K562 (cell line): ENCODE measurements around the gene ERCC1. TPM values are rescaled to one million over a fixed set of nuclear protein-coding genes. Genes with fewer than 3 reads are reported as not detected.

ENCODE experiments used
- ARID2 ChIP-seq: fragments of 450-650 bp; IDR thresholded peaks from 2 replicates; pipeline ENCODE4 v1.6.1; 2017; ENCODE audit warnings: antibody characterized with exemption, mild to moderate bottlenecking
- ASH1L ChIP-seq: fragments of 450-650 bp; IDR thresholded peaks from 2 replicates; pipeline ENCODE4 v1.6.1; 2018; ENCODE audit warnings: borderline replicate concordance, mild to moderate bottlenecking, low read depth; ENCODE audit not compliant: partially characterized antibody
- CBFA2T2 ChIP-seq: fragments of 450-650 bp; conservative IDR thresholded peaks from 2 replicates; pipeline ENCODE4 v1.6.1; 2017; ENCODE audit warnings: mild to moderate bottlenecking
- CEBPG ChIP-seq, 3 experiments: fragments of 200-800 bp in 1 of 3; sonication (Bioruptor generic) in 1 of 3; sonication (generic) in 1 of 3; formaldehyde crosslinking in 1 of 3; IDR thresholded peaks in 2 of 3; conservative IDR thresholded peaks in 1 of 3; 2 replicates each; pipeline versions ENCODE4 v1.6.1 to v1.8.0; 2016 to 2022; ENCODE audit warnings: missing compliant biosample characterization in 2 of 3, missing genetic modification characterization in 2 of 3, mild to moderate bottlenecking in 1 of 3, missing genetic modification reagents in 1 of 3
- DNMT1 ChIP-seq: fragments of 450-650 bp; IDR thresholded peaks from 2 replicates; pipeline ENCODE4 v1.6.1; 2016; ENCODE audit warnings: antibody characterized with exemption, mild to moderate bottlenecking
- HLTF ChIP-seq: fragments of 450-650 bp; IDR thresholded peaks from 2 replicates; pipeline ENCODE4 v1.6.1; 2016
- KDM1A ChIP-seq, 2 experiments: fragments of 450-650 bp; IDR thresholded peaks; 2 replicates each; pipeline ENCODE4 v1.6.1; 2016; ENCODE audit warnings: mild to moderate bottlenecking in 2 of 2
- MAX ChIP-seq: sonication (generic); formaldehyde crosslinking; IDR thresholded peaks from 2 replicates; pipeline ENCODE4 v1.9.0; 2022; ENCODE audit warnings: mild to moderate bottlenecking, missing genetic modification reagents
- PHTF2 ChIP-seq: fragments of 250-450 bp; sonication (Bioruptor Pico); IDR thresholded peaks from 2 replicates; pipeline ENCODE4 v1.5.0; 2021; ENCODE audit warnings: mild to moderate bottlenecking
- RBM14 ChIP-seq: fragments of 200-400 bp; formaldehyde crosslinking; IDR thresholded peaks from 2 replicates; pipeline ENCODE4 v1.6.1; 2018; ENCODE audit warnings: low read depth, mild to moderate bottlenecking, low read length, moderate library complexity, borderline replicate concordance; ENCODE audit not compliant: insufficient read depth
- SMAD1 ChIP-seq: fragments of 150-350 bp; IDR thresholded peaks from 2 replicates; pipeline ENCODE4 v1.6.1; 2014; ENCODE audit warnings: low read length, low read depth; ENCODE audit not compliant: partially characterized antibody
- SP2 ChIP-seq: IDR thresholded peaks from 2 replicates; pipeline ENCODE4 v1.6.1; 2011; ENCODE audit warnings: mild to moderate bottlenecking, low read depth, low read length, moderate library complexity; ENCODE audit not compliant: poor library complexity, severe bottlenecking; ENCODE audit errors: extremely low read depth
- TEAD4 ChIP-seq, 2 experiments: sonication (generic) in 1 of 2; formaldehyde crosslinking in 1 of 2; IDR thresholded peaks; 2 replicates each; pipeline versions ENCODE4 v1.6.1 to v1.8.0; 2012 to 2022; ENCODE audit warnings: borderline replicate concordance in 1 of 2, inconsistent platforms in 1 of 2, low read length in 1 of 2, mild to moderate bottlenecking in 1 of 2, missing genetic modification reagents in 1 of 2
- U2AF1 ChIP-seq: fragments of 200-400 bp; formaldehyde crosslinking; optimal IDR thresholded peaks from 2 replicates; pipeline ENCODE3; 2017; ENCODE audit warnings: mild to moderate bottlenecking, low read depth, low read length, moderate library complexity
- ZBTB9 ChIP-seq: fragments of 450-650 bp; formaldehyde crosslinking; IDR thresholded peaks from 2 replicates; pipeline ENCODE4 v1.4.0; 2020; ENCODE audit warnings: mild to moderate bottlenecking, moderate library complexity
- ZFP30 ChIP-seq: fragments of 250-450 bp; sonication (Bioruptor Pico); IDR thresholded peaks from 2 replicates; pipeline ENCODE4 v1.8.0; 2022; ENCODE audit warnings: moderate library complexity, mild to moderate bottlenecking, inconsistent platforms, borderline replicate concordance
- ZNF121 ChIP-seq: sonication (generic); formaldehyde crosslinking; conservative IDR thresholded peaks from 2 replicates; pipeline ENCODE4 v1.8.0; 2022; ENCODE audit warnings: missing genetic modification reagents
- ZNF277 ChIP-seq: fragments of 250-450 bp; sonication (Bioruptor Pico); IDR thresholded peaks from 2 replicates; pipeline ENCODE4 v1.8.0; 2022; ENCODE audit warnings: inconsistent platforms, mild to moderate bottlenecking, moderate library complexity, borderline replicate concordance
- polyA plus RNA-seq, 8 experiments: library from polyadenylated mRNA; depleted of rRNA in 4 of 8; stranded (reverse) in 5 of 8; unstranded in 3 of 8; fragments of >200 nt; fragmentation: Nextera tagmentation in 2 of 8; fragmentation: Illumina TruSeq in 1 of 8; extraction: Ambion mirVana in 2 of 8; extraction: Trizol in 1 of 8; gene quantifications; 2 replicates each; pipeline versions ENCODE4 v1.2.1 to v1.2.3, GENCODE V29; 2011 to 2014; ENCODE audit warnings: inconsistent platforms in 1 of 8, missing spikeins in 1 of 8
- total RNA-seq, 7 experiments: library from RNA; depleted of rRNA in 6 of 7; stranded (reverse); fragments of >200 nt in 6 of 7; fragmentation: Illumina TruSeq in 2 of 7; extraction: Trizol in 2 of 7; gene quantifications; 2 replicates each; pipeline versions ENCODE4 v1.2.1 to v1.2.3, GENCODE V29; 2011 to 2021; ENCODE audit warnings: low replicate concordance in 1 of 7
- TF ChIP-seq, protein P1 (sequence below), 3 experiments: IDR thresholded peaks in 2 of 3; conservative IDR thresholded peaks in 1 of 3; 2 replicates each; pipeline ENCODE4 v1.5.1; 2011 to 2012; ENCODE audit warnings: low read length in 3 of 3, mild to moderate bottlenecking in 3 of 3, control low read depth in 2 of 3, improper control_type of control experiment in 1 of 3, inconsistent platforms in 1 of 3, low read depth in 1 of 3, mixed read lengths in 1 of 3, moderate library complexity in 1 of 3; ENCODE audit not compliant: insufficient read depth in 2 of 3
- TF ChIP-seq, protein P2 (sequence below): fragments of 250-450 bp; sonication (Bioruptor Pico); IDR thresholded peaks from 2 replicates; pipeline ENCODE4 v1.5.1; 2021; ENCODE audit warnings: mild to moderate bottlenecking

The ERCC1 gene
- total and polyA plus RNA-seq, 9 of the 15 experiments (the other 6 are each of a cell fraction or from before 2014, with no cell fraction given), result 9.3 to 92.6 (median 60.0) TPM

GRCh38 chr19:45469132-45469944, 45.6 kb upstream of the ERCC1 start (continued):
- TF ChIP-seq, protein P1, sequence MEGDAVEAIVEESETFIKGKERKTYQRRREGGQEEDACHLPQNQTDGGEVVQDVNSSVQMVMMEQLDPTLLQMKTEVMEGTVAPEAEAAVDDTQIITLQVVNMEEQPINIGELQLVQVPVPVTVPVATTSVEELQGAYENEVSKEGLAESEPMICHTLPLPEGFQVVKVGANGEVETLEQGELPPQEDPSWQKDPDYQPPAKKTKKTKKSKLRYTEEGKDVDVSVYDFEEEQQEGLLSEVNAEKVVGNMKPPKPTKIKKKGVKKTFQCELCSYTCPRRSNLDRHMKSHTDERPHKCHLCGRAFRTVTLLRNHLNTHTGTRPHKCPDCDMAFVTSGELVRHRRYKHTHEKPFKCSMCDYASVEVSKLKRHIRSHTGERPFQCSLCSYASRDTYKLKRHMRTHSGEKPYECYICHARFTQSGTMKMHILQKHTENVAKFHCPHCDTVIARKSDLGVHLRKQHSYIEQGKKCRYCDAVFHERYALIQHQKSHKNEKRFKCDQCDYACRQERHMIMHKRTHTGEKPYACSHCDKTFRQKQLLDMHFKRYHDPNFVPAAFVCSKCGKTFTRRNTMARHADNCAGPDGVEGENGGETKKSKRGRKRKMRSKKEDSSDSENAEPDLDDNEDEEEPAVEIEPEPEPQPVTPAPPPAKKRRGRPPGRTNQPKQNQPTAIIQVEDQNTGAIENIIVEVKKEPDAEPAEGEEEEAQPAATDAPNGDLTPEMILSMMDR (IDR thresholded peaks at IDR 0.05 in 2 of 3, conservative IDR thresholded peaks at IDR 0.05 in 1 of 3; ENCODE audit: insufficient read depth in 2 of 3, low read depth in 1 of 3, low read length in 3 of 3), result no peak
- no peak for TF ChIP-seq PHTF2 (CRISPR knock-in tag)
- TF ChIP-seq ARID2, result no peak
- TF ChIP-seq ZNF277 (CRISPR knock-in tag), result no peak
- TF ChIP-seq RBM14, result no peak
- peak; percentile 39; the same call in 1 of the 2 replicates for TF ChIP-seq HLTF
- peak; percentile 37 for TF ChIP-seq SMAD1
- no peak for TF ChIP-seq KDM1A (IDR thresholded peaks at IDR 0.05)
- no peak for TF ChIP-seq DNMT1
- TF ChIP-seq CEBPG (CRISPR knock-in tag; IDR thresholded peaks at IDR 0.05), result no peak
- TF ChIP-seq CEBPG (tag; conservative IDR thresholded peaks at IDR 0.05 in 1 of 2, IDR thresholded peaks at IDR 0.05 in 1 of 2), result no peak
- no peak for TF ChIP-seq CBFA2T2
- TF ChIP-seq U2AF1, result peak; percentile 24
- peak; percentile 44 for TF ChIP-seq ASH1L
- no peak for TF ChIP-seq TEAD4 (IDR thresholded peaks at IDR 0.05; ENCODE audit: low read length)
- no peak for TF ChIP-seq TEAD4 (CRISPR knock-in tag; IDR thresholded peaks at IDR 0.05; ENCODE audit: borderline replicate concordance)
- 0 out of 2 replicates have a peak, but pooled peaks have one; percentile 18 for TF ChIP-seq ZBTB9 (CRISPR knock-in tag)
- TF ChIP-seq ZNF121 (CRISPR knock-in tag), result no peak
- TF ChIP-seq, protein P2, sequence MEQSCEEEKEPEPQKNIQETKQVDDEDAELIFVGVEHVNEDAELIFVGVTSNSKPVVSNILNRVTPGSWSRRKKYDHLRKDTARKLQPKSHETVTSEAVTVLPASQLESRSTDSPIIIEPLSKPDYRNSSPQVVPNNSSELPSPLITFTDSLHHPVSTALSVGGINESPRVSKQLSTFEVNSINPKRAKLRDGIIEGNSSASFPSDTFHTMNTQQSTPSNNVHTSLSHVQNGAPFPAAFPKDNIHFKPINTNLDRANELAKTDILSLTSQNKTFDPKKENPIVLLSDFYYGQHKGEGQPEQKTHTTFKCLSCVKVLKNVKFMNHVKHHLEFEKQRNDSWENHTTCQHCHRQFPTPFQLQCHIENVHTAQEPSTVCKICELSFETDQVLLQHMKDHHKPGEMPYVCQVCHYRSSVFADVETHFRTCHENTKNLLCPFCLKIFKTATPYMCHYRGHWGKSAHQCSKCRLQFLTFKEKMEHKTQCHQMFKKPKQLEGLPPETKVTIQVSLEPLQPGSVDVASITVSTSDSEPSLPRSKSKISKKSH (CRISPR knock-in tag), result no peak
- TF ChIP-seq SP2, result peak; percentile 41
- TF ChIP-seq ZFP30 (CRISPR knock-in tag), result no peak
- peak; percentile 87 for TF ChIP-seq MAX (CRISPR knock-in tag)
